GM18502 (cell line): ENCODE results near the gene MAPK6.

ENCODE experiments used
- ATAC-seq: cut with Tn5 transposase; IDR thresholded peaks from one replicate; pipeline ENCODE4 v1.9.1; 2021; ENCODE audit warnings: mild to moderate bottlenecking; ENCODE audit not compliant: unreplicated experiment, poor library complexity

The MAPK6 gene

GRCh38 chr15:52010633-52011595 is 8.1 kb upstream of the MAPK6 start:
- no peak for ATAC-seq

- ATAC-seq = no peak
Measured at GRCh38 chr15:52011711-52012144, 7.3 kb upstream of the MAPK6 start.

GRCh38 chr15:52012210-52012609 is 6.8 kb upstream of the MAPK6 start:
- ATAC-seq = no peak

GRCh38 chr15:52013151-52013791 is 5.7 kb upstream of the MAPK6 start:
- ATAC-seq = peak; percentile 63

- ATAC-seq = no peak
Measured at GRCh38 chr15:52014616-52015015, 4.4 kb upstream of the MAPK6 start.

- no peak for ATAC-seq
Measured at GRCh38 chr15:52016316-52016715, 2.7 kb upstream of the MAPK6 start.

GRCh38 chr15:52018244-52018643 is 775 bp upstream of the MAPK6 start:
- ATAC-seq = no peak

- ATAC-seq = peak; percentile 55
Measured at GRCh38 chr15:52019394-52020220, 588 bp downstream of the MAPK6 start.

GRCh38 chr15:52020221-52021085 is 1.4 kb downstream of the MAPK6 start:
- no peak for ATAC-seq

- no peak for ATAC-seq
Measured at GRCh38 chr15:52021128-52021671, 2.2 kb downstream of the MAPK6 start.

- no peak for ATAC-seq
Measured at GRCh38 chr15:52021892-52022540, 3.0 kb downstream of the MAPK6 start.

- no peak for ATAC-seq
Measured at GRCh38 chr15:52023169-52023922, 4.3 kb downstream of the MAPK6 start.

- no peak for ATAC-seq
Measured at GRCh38 chr15:52028431-52029093, 9.5 kb downstream of the MAPK6 start.

GRCh38 chr15:52030010-52030409 is 11.0 kb downstream of the MAPK6 start:
- no peak for ATAC-seq

- ATAC-seq = no peak
Measured at GRCh38 chr15:52031556-52031955, 12.5 kb downstream of the MAPK6 start.

- ATAC-seq = no peak
Measured at GRCh38 chr15:52037889-52038505, 19.0 kb downstream of the MAPK6 start.
